HepG2 (cell line): ENCODE data around the gene PPIP5K1. TPM values are rescaled to one million over a fixed set of nuclear protein-coding genes. Genes with fewer than 3 reads are reported as not detected.

Source experiments
- ATAC-seq: fragments of 200-7000 bp; cut with Tn5 transposase; 3 replicates; pipeline ENCODE4 v1.9.1; 2020; ENCODE audit warnings: mild to moderate bottlenecking, moderate library complexity
- BruUV-seq: library from RNA; stranded (reverse); fragments of 400-500 nt; replicated peaks from 2 replicates; lab custom pipeline; 2021; lab: Mats Ljungman, UMichigan
- CTCF ChIA-PET: fragments of 300-600 bp; formaldehyde crosslinking; extraction: SDS; loops from one replicate; lab custom pipeline; 2021; ENCODE audit warnings: low total read pairs, inconsistent platforms, low intra/inter-chr PET ratio; lab: Yijun Ruan, JAX
- POLR2A ChIA-PET: fragments of 350-600 bp; sonication (Branson Sonifier 250); formaldehyde crosslinking; loops from one replicate; lab custom pipeline; 2020; ENCODE audit warnings: antibody characterized with exemption, inconsistent platforms; lab: Yijun Ruan, JAX
- DNase-seq: peaks from one replicate; pipeline ENCODE4 v3.0.0-alpha.2; 2015; ENCODE audit warnings: low spot score
- FAIRE-seq: peaks from 3 replicates; lab custom pipeline; 2011; peaks lifted over from hg19 to GRCh38; lab: Jason Lieb, UNC
- H2AFZ ChIP-seq: one replicate; pipeline ENCODE4 v1.6.1; 2011; ENCODE audit warnings: low read length, inconsistent platforms
- H3K27ac ChIP-seq: fragments of 300-600 bp; 3 replicates; pipeline ENCODE4 v1.8.0; 2011; ENCODE audit warnings: mixed run types, mild to moderate bottlenecking, mixed read lengths, low read length, inconsistent platforms; ENCODE audit not compliant: insufficient read depth; ENCODE audit errors: extremely low read length
- H3K27me3 ChIP-seq, 2 experiments: fragments of 200-600 bp in 1 of 2; 2 replicates in 1 of 2; 3 replicates in 1 of 2; pipeline versions ENCODE4 v1.6.0 to v1.8.0; 2011; ENCODE audit warnings: low read length in 2 of 2, mild to moderate bottlenecking in 2 of 2, moderate library complexity in 2 of 2, inconsistent platforms in 1 of 2; ENCODE audit not compliant: insufficient read depth in 2 of 2, control insufficient read depth in 1 of 2
- H3K36me3 ChIP-seq, 2 experiments: fragments of 200-600 bp in 1 of 2; replicated peaks in 1 of 2; 2 replicates in 1 of 2; 3 replicates in 1 of 2; pipeline versions ENCODE4 v1.5.1 to v1.8.0; 2011; ENCODE audit warnings: low read length in 2 of 2, inconsistent platforms in 1 of 2; ENCODE audit not compliant: insufficient read depth in 2 of 2, control insufficient read depth in 1 of 2
- H3K4me1 ChIP-seq: 2 replicates; pipeline ENCODE4 v1.5.1; 2012; ENCODE audit warnings: low read length, inconsistent platforms; ENCODE audit not compliant: insufficient read depth
- H3K4me2 ChIP-seq: 2 replicates; pipeline ENCODE4 v1.6.0; 2011; ENCODE audit warnings: low read depth, low read length, inconsistent platforms
- H3K4me3 ChIP-seq, 3 experiments: fragments of 200-600 bp in 1 of 3; sonication (generic), shearing (Covaris generic) in 1 of 3; replicated peaks in 1 of 3; 2 replicates each; pipeline ENCODE4 v1.5.1; 2011 to 2016; ENCODE audit warnings: low read length in 3 of 3, inconsistent platforms in 2 of 3, low read depth in 2 of 3, mild to moderate bottlenecking in 2 of 3, control low read depth in 1 of 3, mixed read lengths in 1 of 3; ENCODE audit not compliant: insufficient read depth in 1 of 3
- H3K79me2 ChIP-seq: one replicate; pipeline ENCODE4 v1.6.1; 2011; ENCODE audit warnings: low read length, inconsistent platforms; ENCODE audit not compliant: insufficient read depth
- H3K9ac ChIP-seq: 2 replicates; pipeline ENCODE4 v1.6.0; 2011; ENCODE audit warnings: mild to moderate bottlenecking, low read depth, low read length, inconsistent platforms; ENCODE audit not compliant: insufficient read depth
- H3K9me3 ChIP-seq: 2 replicates; pipeline ENCODE4 v1.5.1; 2012; ENCODE audit warnings: mild to moderate bottlenecking, low read length
- H4K20me1 ChIP-seq: 2 replicates; pipeline ENCODE4 v1.6.0; 2011; ENCODE audit warnings: inconsistent platforms, mild to moderate bottlenecking, low read length, moderate library complexity; ENCODE audit not compliant: insufficient read depth
- CC2D1A ChIP-seq: sonication (generic); formaldehyde crosslinking; IDR thresholded peaks from 2 replicates; pipeline ENCODE4 v1.8.1; 2023; ENCODE audit warnings: mild to moderate bottlenecking, missing genetic modification reagents
- GATAD1 ChIP-seq: IDR thresholded peaks from 2 replicates; pipeline ENCODE4 v1.6.1; 2016; ENCODE audit warnings: missing genetic modification reagents, missing compliant biosample characterization
- HDAC1 ChIP-seq: sonication (generic); formaldehyde crosslinking; IDR thresholded peaks from 2 replicates; pipeline ENCODE4 v1.5.1; 2020; ENCODE audit warnings: mild to moderate bottlenecking, missing genetic modification reagents
- JARID2 ChIP-seq: sonication (generic); formaldehyde crosslinking; IDR thresholded peaks from 2 replicates; pipeline ENCODE4 v1.8.1; 2023; ENCODE audit warnings: missing genetic modification reagents, inconsistent platforms; ENCODE audit not compliant: insufficient replicate concordance
- RFX1 ChIP-seq: fragments of 450-650 bp; IDR thresholded peaks from 2 replicates; pipeline ENCODE4 v1.6.1; 2017
- SALL1 ChIP-seq: sonication (generic); formaldehyde crosslinking; IDR thresholded peaks from 2 replicates; pipeline ENCODE4 v1.8.0; 2022; ENCODE audit warnings: mild to moderate bottlenecking, missing genetic modification reagents
- SP2 ChIP-seq: sonication (generic); formaldehyde crosslinking; IDR thresholded peaks from 2 replicates; pipeline ENCODE4 v1.5.1; 2020; ENCODE audit warnings: mild to moderate bottlenecking, missing genetic modification reagents
- ZNF883 ChIP-seq: sonication (generic); formaldehyde crosslinking; IDR thresholded peaks from 2 replicates; pipeline ENCODE4 v1.5.1; 2020; ENCODE audit warnings: mild to moderate bottlenecking, missing genetic modification reagents; ENCODE audit errors: not compliant biosample characterization
- WGBS: methylation state at CpG from one replicate; pipeline ENCODE4 v1.1.6; 2017; ENCODE audit warnings: low lambda C conversion rate; 5-methylcytosine and 5-hydroxymethylcytosine counted together
- in situ Hi-C: cut with HindIII; loops from 2 replicates; pipeline ENCODE4 v1.10.0; 2017; ENCODE audit warnings: low pct_unique_long_range_greater_than_20kb; ENCODE audit not compliant: extremely low pct_ligation_motif_present
- intact Hi-C: fragments of 100-400 bp; cut with micrococcal nuclease; formaldehyde crosslinking; loops from one replicate; pipeline ENCODE4 v1.10.0; 2022; ENCODE audit not compliant: unreplicated experiment
- polyA plus RNA-seq, 8 experiments: library from polyadenylated mRNA; depleted of rRNA in 3 of 8; stranded (reverse) in 7 of 8; unstranded in 1 of 8; fragments of >200 nt; fragmentation: Illumina TruSeq in 4 of 8; extraction: Trizol in 4 of 8; gene quantifications; 2 replicates each; pipeline versions ENCODE4 v1.2.1 to v1.2.3, GENCODE V29; 2011 to 2016; ENCODE audit warnings: low read depth in 4 of 8, missing spikeins in 1 of 8, mixed read lengths in 1 of 8; ENCODE audit not compliant: insufficient read depth in 1 of 8
- total RNA-seq, 5 experiments: library from RNA; depleted of rRNA; stranded (reverse); fragments of >200 nt; fragmentation: Illumina TruSeq; extraction: Trizol; gene quantifications; 2 replicates each; pipeline ENCODE4 v1.2.3, GENCODE V29; 2016; ENCODE audit warnings: low read depth in 1 of 5
- TF ChIP-seq, protein P1 (sequence below): sonication (generic); formaldehyde crosslinking; IDR thresholded peaks from 2 replicates; pipeline ENCODE4 v1.4.0; 2020; ENCODE audit warnings: mild to moderate bottlenecking, missing genetic modification reagents
- TF ChIP-seq, protein P2 (sequence below): sonication (generic); formaldehyde crosslinking; IDR thresholded peaks from 2 replicates; pipeline ENCODE4 v1.8.1; 2023; ENCODE audit warnings: missing genetic modification reagents, mild to moderate bottlenecking, borderline replicate concordance
- TF ChIP-seq, protein P3 (sequence below): sonication (generic); formaldehyde crosslinking; IDR thresholded peaks from 2 replicates; pipeline ENCODE4 v1.9.0; 2022; ENCODE audit warnings: missing genetic modification reagents, mild to moderate bottlenecking, borderline replicate concordance

PPIP5K1 gene
- total and polyA plus RNA-seq, 2 of the 13 experiments (the other 11 are each of a cell fraction or from before 2014, with no cell fraction given), result 9.9 to 10.9 TPM

DNA sequence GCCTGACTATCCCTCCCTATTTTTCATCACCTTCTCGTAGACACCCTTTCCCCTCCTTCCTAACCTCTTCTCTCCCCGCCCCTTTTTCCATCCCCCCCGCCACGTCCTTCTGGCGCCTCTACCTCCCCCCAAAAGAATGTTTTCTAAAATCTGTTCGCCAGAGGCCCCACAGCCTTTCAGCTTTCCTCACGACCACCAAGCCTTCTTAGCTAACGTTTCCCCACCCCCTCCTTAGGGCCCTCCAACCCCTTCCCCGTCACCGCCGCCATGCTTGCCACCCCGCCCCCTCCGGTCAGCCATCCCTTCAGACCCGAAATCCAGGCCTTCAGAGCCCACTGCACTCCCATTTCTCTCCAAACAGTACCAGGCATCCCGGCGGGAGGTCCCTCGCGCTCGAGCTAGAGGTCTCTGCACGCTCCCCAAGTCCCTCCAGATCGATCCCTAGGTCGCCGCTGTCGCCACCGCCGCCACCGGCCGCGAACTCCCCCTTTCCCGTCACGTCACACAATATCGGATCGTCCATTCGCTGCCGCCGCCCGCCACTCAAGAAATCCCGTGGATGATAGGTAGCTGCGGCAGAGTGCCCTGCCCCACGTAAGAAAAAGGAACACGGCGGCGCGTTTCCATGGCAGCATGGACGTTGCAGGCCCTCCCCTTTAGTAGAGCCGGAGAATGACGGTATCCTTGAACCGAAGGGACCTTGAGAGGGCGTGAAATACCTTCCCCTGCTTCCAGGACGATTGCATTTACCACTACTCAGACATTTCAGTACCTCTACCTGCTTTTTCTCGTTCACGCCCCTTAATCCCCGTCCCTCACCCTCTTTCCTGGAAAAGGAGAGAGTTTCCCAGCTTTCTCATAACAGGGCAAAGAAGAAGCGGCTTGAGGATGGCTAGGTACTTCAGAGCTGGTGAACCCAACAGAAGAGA is 97.1 kb downstream of the PPIP5K1 start, which contains the start of gene TP53BP1:
Gene TP53BP1 (minus strand): TSS at position 484 of the 929 bp plus-strand sequence. CDS start 113 bp downstream, at position 371.
- CTCF ChIA-PET, result no interaction called here
- Histone ChIP-seq H3K36me3 (peaks cover 0 to 2% of the 10 kb centered on the region in 2 experiments; a peak in 2 of 5 replicates), H3K9me3 (no peaks in the 10 kb centered on the region), H3K27ac (peak within 1 kb of the TSS; percentile 41), H3K27me3 (no peaks in the 10 kb centered on the region; a peak in 1 of 5 replicates), H3K4me3 (peak within 1 kb of the TSS; percentile 82 to 98 (median 86)), H4K20me1 (no peaks in the 10 kb centered on the region), H2AFZ (peak within 1 kb of the TSS; percentile 97), H3K4me1 (peaks cover 23% of the 10 kb centered on the region), H3K4me2 (peak within 1 kb of the TSS; percentile 96), H3K79me2 (peaks cover 4% of the 10 kb centered on the region), H3K9ac (peak within 1 kb of the TSS; percentile 60)
- intact Hi-C loops (loop anchor here (2.0 kb wide), 1 partner anchor 18 kb away; no protein-coding TSS in a partner anchor), in situ Hi-C loops (no loop called here)
- 1% methylated on average over 42 of the region's 54 CpGs for WGBS
- no TSS peak for BruUV-seq
- peak; percentile 55 for FAIRE-seq
- POLR2A ChIA-PET, result interaction anchor here (0.9 to 2.7 kb wide), 3 partner anchors 17 to 26 kb away, joined by 3 to 24 read pairs (median 3); no protein-coding TSS in a partner anchor
- peak; percentile 89 for DNase-seq
- peak; percentile 99 for ATAC-seq
- TF ChIP-seq, protein P1, sequence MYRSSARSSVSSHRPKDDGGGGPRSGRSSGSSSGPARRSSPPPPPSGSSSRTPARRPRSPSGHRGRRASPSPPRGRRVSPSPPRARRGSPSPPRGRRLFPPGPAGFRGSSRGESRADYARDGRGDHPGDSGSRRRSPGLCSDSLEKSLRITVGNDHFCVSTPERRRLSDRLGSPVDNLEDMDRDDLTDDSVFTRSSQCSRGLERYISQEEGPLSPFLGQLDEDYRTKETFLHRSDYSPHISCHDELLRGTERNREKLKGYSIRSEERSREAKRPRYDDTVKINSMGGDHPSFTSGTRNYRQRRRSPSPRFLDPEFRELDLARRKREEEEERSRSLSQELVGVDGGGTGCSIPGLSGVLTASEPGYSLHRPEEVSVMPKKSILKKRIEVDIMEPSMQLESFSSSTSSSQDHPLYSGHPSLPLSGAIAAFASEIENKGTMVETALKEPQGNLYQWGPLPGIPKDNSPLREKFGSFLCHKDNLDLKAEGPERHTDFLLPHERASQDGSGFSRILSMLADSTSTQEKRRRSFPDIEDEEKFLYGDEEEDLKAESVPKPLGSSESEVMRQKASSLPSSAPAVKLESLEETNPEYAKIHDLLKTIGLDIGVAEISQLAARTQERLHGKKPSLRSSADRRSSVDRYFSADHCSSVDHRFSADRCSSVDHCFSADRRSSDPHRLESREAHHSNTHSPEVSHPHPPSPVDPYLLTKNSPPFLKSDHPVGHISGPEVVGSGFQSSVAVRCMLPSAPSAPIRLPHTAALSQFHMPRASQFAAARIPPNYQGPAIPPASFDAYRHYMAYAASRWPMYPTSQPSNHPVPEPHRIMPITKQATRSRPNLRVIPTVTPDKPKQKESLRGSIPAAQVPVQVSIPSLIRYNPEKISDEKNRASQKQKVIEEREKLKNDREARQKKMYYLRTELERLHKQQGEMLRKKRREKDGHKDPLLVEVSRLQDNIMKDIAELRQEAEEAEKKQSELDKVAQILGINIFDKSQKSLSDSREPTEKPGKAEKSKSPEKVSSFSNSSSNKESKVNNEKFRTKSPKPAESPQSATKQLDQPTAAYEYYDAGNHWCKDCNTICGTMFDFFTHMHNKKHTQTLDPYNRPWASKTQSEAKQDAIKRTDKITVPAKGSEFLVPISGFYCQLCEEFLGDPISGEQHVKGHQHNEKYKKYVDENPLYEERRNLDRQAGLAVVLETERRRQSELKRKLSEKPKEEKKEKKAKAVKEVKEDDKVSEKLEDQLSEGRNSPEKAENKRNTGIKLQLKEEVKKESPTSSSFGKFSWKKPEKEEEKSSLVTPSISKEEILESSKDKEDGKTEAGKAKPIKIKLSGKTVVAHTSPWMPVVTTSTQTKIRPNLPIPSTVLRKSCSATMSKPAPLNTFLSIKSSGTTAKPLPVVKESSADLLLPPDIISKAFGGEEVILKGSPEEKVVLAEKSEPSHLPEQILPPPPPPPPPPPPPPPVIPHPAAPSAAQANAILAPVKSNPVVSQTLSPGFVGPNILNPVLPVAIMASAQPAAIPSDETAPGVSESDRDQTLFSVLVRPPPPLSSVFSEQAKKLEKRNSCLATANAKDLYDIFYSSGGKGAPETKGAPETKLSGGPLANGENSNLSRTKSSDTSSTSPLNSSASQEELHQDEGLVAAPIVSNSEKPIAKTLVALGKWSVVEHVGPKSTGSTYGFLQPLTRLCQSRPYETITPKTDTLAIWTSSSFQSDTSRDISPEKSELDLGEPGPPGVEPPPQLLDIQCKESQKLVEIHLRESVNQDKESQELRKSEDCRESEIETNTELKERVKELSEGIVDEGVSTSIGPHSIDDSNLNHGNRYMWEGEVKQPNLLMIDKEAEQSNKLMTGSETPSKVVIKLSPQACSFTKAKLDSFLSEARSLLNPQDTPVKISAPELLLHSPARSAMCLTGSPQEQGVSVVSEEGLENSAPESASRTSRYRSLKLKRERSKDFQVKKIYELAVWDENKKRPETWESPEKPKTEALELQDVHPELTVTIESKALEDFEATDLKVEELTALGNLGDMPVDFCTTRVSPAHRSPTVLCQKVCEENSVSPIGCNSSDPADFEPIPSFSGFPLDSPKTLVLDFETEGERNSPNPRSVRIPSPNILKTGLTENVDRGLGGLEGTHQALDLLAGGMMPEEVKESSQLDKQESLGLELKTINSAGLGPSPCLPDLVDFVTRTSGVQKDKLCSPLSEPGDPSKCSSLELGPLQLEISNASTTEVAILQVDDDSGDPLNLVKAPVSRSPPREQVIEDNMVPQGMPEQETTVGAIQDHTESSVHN (CRISPR knock-in tag), result no peak
- TF ChIP-seq GATAD1 (CRISPR knock-in tag), result peak; percentile 58
- TF ChIP-seq SP2 (CRISPR knock-in tag), result peak; percentile 98
- no peak for TF ChIP-seq CC2D1A (CRISPR knock-in tag)
- TF ChIP-seq, protein P2, sequence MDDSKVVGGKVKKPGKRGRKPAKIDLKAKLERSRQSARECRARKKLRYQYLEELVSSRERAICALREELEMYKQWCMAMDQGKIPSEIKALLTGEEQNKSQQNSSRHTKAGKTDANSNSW (CRISPR knock-in tag), result 0 out of 2 replicates have a peak, but pooled peaks have one; percentile 16
- peak; percentile 69 for TF ChIP-seq HDAC1
- TF ChIP-seq RFX1, result peak; percentile 89
- TF ChIP-seq ZNF883 (CRISPR knock-in tag), result peak; percentile 68
- TF ChIP-seq SALL1 (CRISPR knock-in tag), result peak; percentile 40; the same call in 1 of the 2 replicates
- TF ChIP-seq JARID2, result no peak
- TF ChIP-seq, protein P3, sequence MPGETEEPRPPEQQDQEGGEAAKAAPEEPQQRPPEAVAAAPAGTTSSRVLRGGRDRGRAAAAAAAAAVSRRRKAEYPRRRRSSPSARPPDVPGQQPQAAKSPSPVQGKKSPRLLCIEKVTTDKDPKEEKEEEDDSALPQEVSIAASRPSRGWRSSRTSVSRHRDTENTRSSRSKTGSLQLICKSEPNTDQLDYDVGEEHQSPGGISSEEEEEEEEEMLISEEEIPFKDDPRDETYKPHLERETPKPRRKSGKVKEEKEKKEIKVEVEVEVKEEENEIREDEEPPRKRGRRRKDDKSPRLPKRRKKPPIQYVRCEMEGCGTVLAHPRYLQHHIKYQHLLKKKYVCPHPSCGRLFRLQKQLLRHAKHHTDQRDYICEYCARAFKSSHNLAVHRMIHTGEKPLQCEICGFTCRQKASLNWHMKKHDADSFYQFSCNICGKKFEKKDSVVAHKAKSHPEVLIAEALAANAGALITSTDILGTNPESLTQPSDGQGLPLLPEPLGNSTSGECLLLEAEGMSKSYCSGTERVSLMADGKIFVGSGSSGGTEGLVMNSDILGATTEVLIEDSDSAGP (CRISPR knock-in tag), result peak; percentile 48; the same call in 1 of the 2 replicates
